NCI-H1417 treated with DMSO at 0.1 percent for 48 hours (cell line): Measurements from ENCODE around the gene SLC30A5.

Source experiments
- DNase-seq: peaks from one replicate; lab custom pipeline; 2025; lab: John Stamatoyannopoulos, UW

The SLC30A5 gene

DNA sequence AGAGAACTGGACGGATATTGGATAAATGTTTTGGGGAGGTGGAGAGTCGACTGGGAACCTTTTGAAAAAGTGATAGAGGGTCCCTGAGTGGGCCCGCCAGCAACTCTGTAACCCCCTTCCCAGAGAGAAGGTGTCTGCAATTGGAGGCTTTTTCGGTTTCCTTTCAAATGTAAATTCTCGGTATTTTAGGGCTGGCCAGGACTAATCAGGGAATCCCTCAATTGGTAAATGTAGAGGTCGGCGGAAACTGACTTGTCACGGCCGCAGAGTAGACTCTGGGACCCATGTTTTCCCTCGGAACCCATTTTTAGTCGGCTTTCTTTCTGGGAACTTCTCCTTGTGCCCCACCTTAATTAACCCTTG, 73.7 kb downstream of the SLC30A5 start:
- DNase-seq: no peak

GRCh38 chr5:69167929-69168328, 74.1 kb downstream of the SLC30A5 start:
- DNase-seq: no peak

GRCh38 chr5:69170495-69170894, 76.7 kb downstream of the SLC30A5 start:
- no peak for DNase-seq

GRCh38 chr5:69170969-69171368, 77.2 kb downstream of the SLC30A5 start:
- DNase-seq: no peak
